Muscle of arm (tissue), 12 donors: ENCODE measurements around the gene TNS1. TPM values are rescaled to one million over a fixed set of nuclear protein-coding genes. Genes with fewer than 3 reads are reported as not detected.

ENCODE experiments used
- DNase-seq: peaks from one replicate; pipeline ENCODE4 v3.0.0-alpha.2; 2013
- polyA plus RNA-seq, 12 donors: library from polyadenylated mRNA; unstranded; fragments of 120-200 nt; gene quantifications; one replicate each; pipeline ENCODE4 v1.2.1, GENCODE V29; 2013; ENCODE audit not compliant: insufficient read length in 12 of 12

Gene TNS1
- polyA plus RNA-seq, 12 donors: 88.6 to 146 (median 122) TPM

DNA sequence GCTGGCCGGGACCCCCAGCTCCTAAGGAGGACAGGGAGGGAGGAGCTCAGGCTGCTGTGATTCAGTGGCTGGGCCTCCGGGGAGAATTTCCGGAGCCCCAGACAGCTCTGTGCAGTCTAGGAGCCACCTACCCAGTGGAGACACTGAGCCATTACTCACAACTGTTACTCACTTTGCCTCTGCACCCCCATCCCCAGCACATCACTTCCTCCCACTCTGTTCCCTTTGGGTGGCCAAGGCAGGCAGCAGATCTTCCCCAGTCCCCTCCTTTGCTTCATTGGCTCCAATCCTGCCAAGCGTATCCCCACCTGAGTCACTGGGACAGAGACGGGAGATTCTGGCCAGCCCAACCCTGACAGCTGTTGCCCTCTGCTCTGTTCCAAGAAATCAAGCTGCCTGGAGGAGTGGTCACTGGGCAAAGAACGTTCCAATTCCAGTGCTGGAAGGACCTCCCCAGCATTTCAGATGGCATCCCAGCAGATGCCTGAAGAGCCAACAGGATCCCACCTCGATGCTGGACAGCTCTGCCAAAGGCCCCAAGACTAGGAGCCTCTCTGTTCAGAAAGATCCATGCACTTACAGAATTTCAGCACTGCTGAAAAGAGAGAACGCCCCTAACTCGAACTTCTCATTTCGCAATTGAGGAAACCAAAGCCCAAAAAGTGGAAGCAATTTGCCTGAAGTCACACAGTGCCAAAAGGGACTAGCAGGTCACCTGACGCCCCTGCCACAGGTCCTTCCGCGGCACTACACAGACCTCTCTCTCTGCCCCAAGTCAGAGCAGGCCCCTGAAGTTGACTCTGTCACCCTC is 68.3 kb downstream of the TNS1 start:
- DNase-seq: peak; percentile 61

- no peak for DNase-seq
Observed at GRCh38 chr2:217933617-217933993, 69.2 kb downstream of the TNS1 start.

DNA sequence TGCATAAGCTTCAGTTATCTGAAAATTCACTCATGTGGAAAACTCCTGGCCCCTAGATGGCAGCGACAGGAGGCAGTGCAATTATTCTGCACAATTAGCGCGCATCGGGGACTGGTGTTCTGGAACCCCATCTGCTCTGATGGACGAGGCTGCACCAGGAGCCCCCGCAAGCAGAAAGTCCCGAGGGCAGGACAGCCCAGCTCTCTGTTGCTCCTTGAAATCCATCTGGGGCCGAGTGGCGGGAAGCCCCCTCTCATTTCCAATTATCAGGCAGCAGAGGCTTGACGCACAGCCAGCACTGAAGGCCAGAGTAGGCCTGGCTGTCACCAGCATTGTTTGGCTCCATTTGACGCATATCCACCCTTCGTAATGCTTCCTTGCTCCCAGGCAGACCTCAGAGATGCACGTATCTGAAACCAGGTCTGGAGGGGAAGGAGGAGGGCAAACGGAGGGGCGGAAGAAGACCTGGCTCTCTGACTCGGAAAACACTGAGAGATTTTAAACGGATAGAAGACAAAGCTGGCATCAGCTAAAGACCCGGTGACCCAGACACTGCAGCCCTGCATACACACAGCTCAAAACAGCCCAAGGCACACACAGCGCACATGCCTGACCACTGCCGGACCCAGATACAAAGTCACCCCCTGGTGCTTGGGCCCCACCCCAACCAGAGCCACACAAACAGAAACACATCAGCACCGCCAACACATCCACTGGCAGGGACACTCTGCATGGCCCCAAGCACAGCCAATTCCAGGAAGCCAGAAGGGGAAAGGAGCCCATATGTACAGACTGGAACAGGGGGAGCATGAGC is 69.8 kb downstream of the TNS1 start:
- DNase-seq: no peak

GRCh38 chr2:217931846-217932560 is 70.8 kb downstream of the TNS1 start:
- no peak for DNase-seq

DNA sequence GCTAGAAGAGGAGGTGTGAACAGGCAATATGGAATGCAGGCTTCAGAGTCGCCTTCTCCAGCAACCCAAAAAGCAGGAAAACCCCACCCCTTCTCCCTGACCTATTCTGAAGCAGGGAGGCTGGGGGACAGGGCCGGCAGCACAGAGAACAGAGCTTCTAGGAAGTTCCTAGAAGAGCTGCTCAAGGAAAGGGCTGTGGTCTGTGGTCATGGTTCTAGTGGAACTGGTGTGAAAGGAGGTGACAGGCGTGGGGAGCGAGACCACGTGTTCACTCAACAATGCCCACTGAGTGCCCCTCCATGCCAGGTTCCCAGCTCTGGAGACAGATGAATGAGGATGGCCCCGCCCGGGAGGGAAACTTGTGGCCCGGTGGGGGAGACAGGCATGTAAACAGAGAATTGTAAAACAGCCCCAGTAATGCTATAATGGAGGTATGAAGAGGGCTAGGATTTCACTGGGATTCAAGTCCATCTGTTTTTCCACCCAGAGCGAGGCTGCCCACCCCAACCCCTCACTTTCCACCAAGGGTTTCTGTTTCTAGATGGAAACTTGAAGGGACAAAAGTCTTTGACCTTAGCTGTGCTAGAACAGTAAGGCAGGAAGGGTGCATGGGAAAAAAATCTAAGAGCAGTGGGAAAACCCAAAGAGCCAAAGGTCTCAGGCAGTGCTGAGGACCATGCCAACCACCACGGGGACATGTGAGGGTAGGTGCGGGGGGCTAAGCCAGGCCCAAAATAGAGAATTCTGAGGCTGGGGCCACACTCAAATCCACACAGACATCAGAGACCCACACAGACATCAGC is 71.8 kb downstream of the TNS1 start:
- DNase-seq: no peak

DNA sequence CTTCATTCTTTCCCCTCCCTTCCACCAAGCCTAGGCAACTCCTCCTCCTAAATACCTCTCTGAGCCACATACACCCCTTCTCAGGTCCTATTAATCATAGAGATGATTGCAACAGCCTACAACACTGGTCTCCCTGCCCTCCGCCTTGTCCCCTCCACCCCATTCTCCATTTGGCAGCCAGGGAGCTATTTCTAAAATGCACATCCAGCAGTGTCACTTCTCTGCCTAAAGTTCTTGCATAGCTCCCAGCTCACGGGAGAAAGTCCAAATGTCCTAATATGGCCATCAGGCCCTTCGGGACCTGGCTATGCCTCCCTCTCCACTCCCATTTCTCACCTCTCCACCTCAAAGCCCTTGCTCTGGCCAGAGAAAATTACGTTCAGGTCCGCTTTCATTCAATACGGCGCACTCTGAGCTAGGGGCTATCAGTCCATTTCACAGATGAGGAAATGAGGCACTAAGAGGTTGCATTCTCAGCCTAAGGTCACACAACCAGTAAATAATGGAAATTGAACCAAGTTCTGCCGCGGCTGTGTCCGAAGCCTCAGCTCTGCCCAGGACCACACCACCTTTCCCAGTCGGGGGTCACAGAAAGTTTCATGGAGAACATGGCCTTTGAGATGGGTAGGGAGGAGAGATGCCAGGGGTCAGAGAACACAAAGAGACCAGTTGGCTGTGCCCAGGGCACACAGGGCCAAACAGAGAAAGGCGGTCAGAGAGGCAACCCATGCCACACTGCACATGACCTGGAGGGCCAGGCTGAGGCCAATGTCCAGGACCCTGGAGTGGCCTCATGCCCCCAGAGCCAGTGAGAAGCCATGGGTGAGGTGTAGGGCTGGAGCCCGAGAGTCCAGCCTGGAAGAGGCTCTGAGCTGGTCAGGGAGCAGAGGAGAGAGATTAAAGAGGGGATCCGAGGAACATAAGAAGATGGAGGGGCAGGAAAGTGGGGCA is 72.8 kb downstream of the TNS1 start:
- DNase-seq: no peak

DNA sequence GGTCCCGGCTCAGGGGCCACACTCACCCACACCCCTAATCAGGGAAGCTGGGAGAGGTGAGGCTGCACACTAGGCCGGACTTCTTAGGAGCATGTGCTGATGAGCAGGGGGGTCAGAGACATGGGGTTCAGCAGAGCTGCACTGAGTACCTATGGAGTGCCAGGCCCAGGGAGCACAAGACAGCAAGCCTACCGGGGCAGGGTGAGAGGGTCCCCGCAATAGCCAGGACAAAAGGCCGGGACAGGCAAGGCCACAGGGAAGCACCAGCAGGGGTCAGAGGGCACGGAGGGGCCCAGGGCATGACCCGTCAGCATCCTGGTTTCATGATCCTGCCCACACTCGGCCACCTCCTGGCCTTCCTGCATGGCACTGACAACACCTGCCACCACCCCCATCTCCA is 73.5 kb downstream of the TNS1 start:
- DNase-seq: no peak

DNA sequence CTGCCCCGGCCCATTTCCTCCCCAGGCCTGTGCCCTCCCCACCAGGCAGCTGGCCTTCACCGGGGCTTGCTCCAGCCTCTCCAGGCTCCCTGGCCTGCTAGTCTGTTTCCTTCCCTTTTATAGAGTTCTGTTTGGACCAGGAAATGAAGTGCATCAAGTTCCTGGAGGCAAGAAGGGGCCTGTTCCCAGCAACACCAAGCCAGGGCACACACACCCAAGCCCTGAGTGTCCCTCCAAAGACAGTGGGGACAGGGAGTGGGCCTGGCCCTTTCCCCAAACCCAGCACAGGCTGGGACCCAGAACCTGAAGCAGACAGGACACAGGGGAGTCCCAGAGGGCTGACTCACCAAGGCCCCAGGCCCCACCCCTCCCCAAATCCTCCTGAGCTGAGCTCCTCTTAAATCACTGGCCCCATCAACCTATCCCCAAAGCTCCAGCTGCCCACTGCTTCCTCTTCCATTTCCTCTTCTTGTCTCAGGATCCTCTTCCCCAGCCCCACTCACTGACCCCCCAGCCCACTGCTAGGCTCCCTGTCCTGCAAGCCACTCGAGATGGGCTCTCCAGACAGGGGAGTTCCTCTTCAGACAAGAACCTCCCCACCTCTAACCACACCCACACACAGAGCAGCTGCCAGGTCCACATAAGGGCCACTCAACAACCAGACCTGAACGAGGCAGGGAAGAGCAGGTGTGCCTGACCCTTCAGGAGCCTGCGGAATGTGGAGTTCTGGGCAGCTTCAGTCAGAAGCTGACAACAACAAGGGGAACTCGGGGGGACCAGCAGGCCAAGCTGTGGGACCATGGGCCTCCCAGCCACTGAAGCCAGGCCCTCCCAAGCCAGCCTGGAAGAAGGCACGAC is 74.2 kb downstream of the TNS1 start:
- DNase-seq: no peak

DNA sequence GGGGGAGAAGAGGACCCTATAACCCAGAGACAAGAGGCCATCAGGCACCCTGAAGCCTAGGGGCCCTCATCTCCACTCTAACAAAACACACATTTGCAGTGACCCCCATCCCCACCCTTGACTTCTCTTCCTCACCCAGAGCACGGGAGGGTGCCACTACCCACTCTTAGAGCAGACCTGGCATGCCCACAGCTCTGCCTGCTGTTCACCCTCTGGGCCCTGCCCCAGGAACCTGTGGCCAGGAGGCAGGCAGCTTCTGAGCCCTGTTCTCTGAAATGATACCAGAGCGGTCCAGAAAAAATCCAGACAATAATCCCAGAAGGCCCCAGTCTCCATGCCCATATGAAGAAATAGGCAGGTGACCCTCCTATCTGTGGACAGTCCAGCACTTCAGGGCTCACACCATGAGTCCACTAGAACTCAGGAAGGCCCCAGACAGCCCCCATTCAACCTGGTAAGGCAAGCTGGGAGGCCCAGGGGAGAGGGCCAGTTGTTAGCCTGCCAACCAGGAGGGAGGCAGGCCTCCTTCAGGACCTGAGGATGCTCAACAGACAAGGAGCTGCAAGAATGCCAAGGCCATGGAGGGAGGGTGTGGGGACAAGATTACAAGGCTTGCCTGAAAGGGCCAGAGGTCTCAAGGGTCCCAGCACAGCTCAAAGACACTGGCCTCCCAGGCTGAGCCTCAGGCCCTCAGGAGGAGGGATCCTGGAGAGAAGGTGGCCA is 75.0 kb downstream of the TNS1 start:
- DNase-seq: no peak

DNA sequence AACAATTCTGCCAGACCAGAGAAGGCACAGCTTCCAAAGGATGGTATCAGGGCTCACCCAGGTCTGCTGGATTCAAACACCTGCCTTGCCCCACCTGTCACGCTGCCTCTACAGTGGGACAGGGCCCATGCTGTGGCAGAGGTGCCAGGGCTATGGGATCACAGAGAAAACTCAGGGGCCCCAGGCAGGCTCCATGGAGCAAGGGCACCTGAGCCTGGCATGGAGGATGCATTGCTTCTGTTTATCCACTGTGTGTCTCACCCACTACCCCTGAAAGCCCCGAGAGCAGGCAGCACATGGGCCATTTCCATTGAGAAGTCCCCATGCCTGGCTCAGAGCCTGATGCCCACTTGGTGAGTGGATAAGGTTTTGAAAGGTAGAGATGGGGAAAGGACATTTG is 76.0 kb downstream of the TNS1 start:
- no peak for DNase-seq

GRCh38 chr2:217924346-217924901 is 78.4 kb downstream of the TNS1 start:
- no peak for DNase-seq

GRCh38 chr2:217923007-217923686 is 79.6 kb downstream of the TNS1 start:
- DNase-seq: no peak

DNA sequence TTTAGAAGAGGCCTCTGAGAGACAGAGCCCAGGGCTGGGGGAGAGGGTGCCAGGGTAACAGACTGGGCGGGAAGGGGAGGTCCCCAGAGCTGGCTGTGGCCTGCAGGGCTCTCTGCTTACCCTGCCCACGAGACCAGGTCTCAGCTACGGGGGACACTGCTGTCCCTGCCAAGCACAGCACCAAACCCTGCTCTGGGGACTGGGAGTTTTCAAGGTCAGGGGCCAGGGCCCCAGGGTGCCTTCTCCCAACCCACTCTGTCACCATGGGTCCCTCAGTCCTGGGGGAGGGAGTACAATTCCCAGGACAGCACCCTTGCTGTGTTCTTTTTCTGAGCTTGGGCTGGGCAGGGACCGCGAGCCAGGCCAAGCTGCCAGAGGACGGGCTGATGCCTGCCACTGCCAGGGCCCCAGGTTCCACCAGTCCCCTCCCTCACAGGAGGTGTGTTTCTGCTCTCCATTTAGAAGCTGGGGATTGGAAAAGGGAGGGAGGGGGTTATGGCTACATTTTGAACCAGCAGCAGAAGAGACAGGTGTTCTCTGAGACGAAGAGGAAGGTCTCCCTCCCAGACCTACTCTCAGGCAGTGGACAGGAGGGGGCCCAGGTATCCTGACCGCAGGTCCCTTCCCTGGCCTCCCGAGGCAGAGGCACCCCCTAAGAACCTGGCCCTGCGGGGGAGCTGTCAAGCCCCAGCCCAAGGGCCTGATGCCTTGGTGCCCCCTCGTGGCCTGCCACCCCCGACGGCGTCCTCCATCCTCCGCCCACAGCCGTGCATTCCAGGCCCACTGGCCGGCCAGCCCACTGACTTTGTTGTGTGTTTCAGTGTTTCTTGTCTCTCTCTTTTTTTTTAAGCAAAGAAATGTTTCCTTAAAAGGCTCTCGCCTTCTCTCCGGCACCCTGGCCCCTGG is 80.4 kb downstream of the TNS1 start:
- no peak for DNase-seq

DNA sequence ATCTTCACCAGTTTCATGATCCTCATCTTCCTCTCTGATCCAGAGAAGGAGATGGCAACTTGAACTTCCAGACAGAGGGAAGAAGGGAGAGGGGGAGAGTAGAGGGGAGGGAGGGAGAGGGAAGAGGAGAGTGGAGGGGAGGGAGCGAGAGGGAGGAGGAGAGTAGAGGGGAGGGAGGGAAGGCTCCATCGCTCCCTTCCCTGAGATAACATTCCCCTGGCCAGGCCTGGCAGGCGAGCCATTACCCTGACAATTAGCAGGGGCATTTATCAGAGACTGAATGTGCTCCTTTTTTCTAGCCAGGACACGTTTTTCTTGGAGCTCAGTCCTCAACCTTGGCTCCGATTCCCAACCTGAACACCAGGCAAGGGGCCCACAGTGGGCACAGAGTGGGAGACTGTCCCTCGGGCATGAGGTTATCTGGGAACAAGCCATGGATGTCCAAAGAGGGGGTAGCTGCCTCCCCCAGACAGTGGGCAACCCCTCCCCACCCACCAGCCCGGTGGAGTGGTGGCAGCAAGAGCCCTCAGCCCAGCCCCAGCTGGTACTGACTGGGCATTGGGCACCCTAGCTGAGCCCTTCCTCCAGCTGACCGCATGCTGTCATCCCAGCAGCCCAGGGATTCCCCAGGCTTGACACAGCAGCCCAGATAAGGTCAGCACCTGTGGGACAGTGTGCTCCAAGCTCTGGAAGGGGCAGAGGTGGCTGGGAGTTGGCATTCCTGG is 81.8 kb downstream of the TNS1 start:
- no peak for DNase-seq

DNA sequence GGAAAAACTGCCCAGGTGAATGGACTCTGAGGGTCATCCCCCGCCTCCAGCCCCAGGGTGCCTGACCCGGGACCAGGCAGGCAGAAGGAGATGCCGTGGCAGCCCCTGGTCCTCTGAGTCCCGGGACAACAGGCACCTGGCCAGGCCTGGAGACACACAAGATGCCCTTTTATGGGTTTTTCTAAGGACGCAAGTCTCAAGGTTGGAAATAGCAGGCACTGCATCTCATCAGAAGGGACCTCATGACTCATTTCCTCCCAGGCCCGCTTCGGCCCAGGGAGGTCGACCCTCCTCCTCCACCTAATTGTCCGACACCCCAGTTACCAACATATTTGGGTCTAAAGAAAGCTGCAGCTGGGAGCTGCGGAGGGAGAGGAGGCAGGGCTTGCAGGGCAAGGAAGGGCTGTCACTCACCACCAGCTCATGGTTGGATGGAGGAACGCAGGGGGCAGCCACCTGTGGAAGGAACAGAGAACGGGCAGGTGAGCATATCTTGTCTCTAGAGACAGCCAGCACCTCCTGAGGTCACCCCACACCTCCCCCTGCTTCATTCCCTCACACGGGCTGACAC is 82.9 kb downstream of the TNS1 start:
- no peak for DNase-seq

GRCh38 chr2:217919204-217919603 is 83.6 kb downstream of the TNS1 start:
- no peak for DNase-seq
